Nephron (organoid): ENCODE measurements around the gene CHRNA3.

Source experiments
- H3K27ac Mint-ChIP-seq, 3 experiments: 2 replicates each; pipeline ENCODE4 v1.8.0; 2020; ENCODE audit warnings: mixed read lengths in 3 of 3, mild to moderate bottlenecking in 2 of 3, moderate library complexity in 1 of 3
- H3K27me3 Mint-ChIP-seq: 2 replicates; pipeline ENCODE4 v1.8.0; 2021; ENCODE audit warnings: low read depth, mild to moderate bottlenecking, moderate library complexity, mixed read lengths
- H3K36me3 Mint-ChIP-seq: 2 replicates; pipeline ENCODE4 v1.8.0; 2020; ENCODE audit warnings: low read depth, mixed read lengths
- H3K4me1 Mint-ChIP-seq: 2 replicates; pipeline ENCODE4 v1.8.0; 2020; ENCODE audit warnings: mixed read lengths
- H3K4me3 Mint-ChIP-seq, 3 experiments: 2 replicates each; pipeline ENCODE4 v1.8.0; 2020; ENCODE audit warnings: mild to moderate bottlenecking in 3 of 3, mixed read lengths in 3 of 3, moderate library complexity in 2 of 3
- H3K9me3 Mint-ChIP-seq: 2 replicates; pipeline ENCODE4 v1.8.0; 2020; ENCODE audit warnings: mixed read lengths
- CTCF ChIP-seq, 3 experiments: fragments of 200-600 bp; sonication (generic); IDR thresholded peaks; one replicate each; pipeline ENCODE4 v1.5.0; 2021; ENCODE audit warnings: antibody characterized with exemption in 3 of 3; ENCODE audit not compliant: unreplicated experiment in 3 of 3

CHRNA3 gene

DNA sequence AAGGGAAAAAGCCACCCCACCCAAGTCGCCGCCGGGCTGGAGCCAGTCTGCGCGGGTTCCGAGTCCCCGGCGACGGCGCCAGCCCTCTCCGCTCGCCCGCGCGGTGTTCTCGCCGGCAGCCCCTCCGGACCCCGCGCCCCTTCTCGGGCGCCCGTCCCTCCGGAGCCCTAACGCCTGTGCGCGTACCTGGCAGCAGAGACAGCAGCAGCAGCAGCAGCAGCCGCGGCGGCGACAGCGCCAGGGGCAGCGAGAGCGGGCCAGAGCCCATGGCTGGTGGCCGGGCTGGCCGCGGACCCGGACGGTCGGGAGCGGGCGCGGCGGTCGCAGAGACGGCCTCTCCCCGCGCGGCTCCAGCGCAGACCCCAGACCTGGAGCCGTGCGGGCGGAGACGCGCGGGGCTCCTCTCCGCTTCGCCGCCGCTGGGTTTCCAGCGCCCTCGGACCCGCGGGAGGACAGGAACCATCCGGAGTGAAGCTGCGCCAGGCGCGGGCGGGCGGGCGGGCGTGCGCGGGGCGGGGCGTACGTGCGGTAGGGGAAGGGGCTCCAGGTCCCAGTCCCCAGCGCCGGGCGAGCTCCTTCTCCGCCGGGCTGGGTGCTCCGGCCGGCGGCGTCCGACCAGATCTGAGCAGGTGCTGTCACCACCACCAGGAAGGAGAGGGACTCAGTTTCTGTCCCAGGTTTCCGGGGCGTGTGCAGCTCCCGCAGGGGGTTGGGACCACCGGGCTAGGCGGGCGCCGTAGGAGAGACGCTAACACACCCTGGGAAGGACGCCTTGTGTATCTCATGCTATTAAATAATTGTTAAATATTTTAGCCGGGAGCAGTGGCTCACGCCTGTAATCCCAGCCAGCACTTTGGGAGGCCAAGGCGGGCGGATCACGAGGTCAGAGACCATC is at the start of gene CHRNA3:
TSS of gene CHRNA3 (minus strand) at position 470 of the 895 bp plus-strand sequence. CDS start at position 268, 202 bp downstream.
- peaks cover 69% of the 10 kb centered on the region for H3K27me3 Mint-ChIP-seq
- peak within 1 kb of the TSS; percentile 76 to 81 (median 76) for H3K4me3 Mint-ChIP-seq
- H3K4me1 Mint-ChIP-seq = peaks cover 11% of the 10 kb centered on the region
- H3K36me3 Mint-ChIP-seq = no peaks in the 10 kb centered on the region
- TF ChIP-seq CTCF (IDR thresholded peaks at IDR 0.05; ENCODE audit: unreplicated experiment in 3 of 3) = no peak
- H3K27ac Mint-ChIP-seq = no peak within 1 kb of the TSS
- no peaks in the 10 kb centered on the region for H3K9me3 Mint-ChIP-seq

GRCh38 chr15:78668987-78669386 is 48.2 kb upstream of the CHRNA3 start:
- H3K36me3 Mint-ChIP-seq = no peaks in the 10 kb centered on the region
- H3K4me1 Mint-ChIP-seq = peaks cover 33% of the 10 kb centered on the region
- no peak for TF ChIP-seq CTCF (IDR thresholded peaks at IDR 0.05; ENCODE audit: unreplicated experiment in 3 of 3)
- peaks cover 18% of the 10 kb centered on the region for H3K27me3 Mint-ChIP-seq
- H3K27ac Mint-ChIP-seq = peak overlapping the region in 2 of 3 experiments; percentile 49 to 64
- no peak overlapping the region for H3K4me3 Mint-ChIP-seq
- H3K9me3 Mint-ChIP-seq = no peaks in the 10 kb centered on the region

DNA sequence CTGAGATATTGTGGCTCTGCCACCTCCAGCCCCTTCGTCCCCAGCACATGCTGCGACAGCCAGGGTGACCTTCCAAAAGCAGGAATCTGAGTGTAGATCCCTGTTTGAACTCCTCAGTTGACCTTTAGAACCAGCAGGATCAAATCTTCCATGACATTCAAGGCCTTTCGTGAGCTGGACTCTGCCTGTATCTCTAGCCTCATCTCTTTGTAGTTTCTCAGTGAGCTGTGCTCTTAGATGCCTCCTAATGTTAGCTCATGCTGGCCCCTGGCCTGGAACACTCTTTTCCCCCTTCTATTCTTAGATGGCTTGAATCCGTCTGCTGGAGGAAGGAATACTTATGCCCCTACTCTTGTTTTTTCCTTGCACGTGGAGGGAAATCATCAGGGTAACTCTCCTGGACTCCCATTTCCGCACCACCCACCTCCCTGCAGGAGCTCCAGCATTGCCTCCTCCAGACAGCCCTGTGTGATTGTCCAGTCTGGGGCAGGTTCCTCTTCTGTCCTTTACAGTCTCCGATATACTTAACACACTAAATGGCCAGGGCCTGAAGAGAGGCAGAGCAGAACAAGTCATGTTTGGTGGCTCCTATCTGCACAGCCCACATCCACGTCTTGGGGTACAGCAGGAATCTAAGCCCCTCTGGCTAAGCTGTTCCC is 46.9 kb upstream of the CHRNA3 start:
- peak overlapping the region in 2 of 3 experiments; percentile 9 to 32 for H3K27ac Mint-ChIP-seq
- peaks cover 29% of the 10 kb centered on the region for H3K4me1 Mint-ChIP-seq
- H3K9me3 Mint-ChIP-seq = no peaks in the 10 kb centered on the region
- no peak overlapping the region for H3K4me3 Mint-ChIP-seq
- no peaks in the 10 kb centered on the region for H3K36me3 Mint-ChIP-seq
- peaks cover 20% of the 10 kb centered on the region for H3K27me3 Mint-ChIP-seq
- no peak for TF ChIP-seq CTCF (IDR thresholded peaks at IDR 0.05; ENCODE audit: unreplicated experiment in 3 of 3)

GRCh38 chr15:78666010-78666409 is 45.2 kb upstream of the CHRNA3 start:
- no peaks in the 10 kb centered on the region for H3K9me3 Mint-ChIP-seq
- peaks cover 13% of the 10 kb centered on the region for H3K4me1 Mint-ChIP-seq
- H3K4me3 Mint-ChIP-seq = no peak overlapping the region
- no peaks in the 10 kb centered on the region for H3K36me3 Mint-ChIP-seq
- TF ChIP-seq CTCF (IDR thresholded peaks at IDR 0.05; ENCODE audit: unreplicated experiment in 3 of 3) = no peak
- no peak overlapping the region for H3K27ac Mint-ChIP-seq
- H3K27me3 Mint-ChIP-seq = peaks cover 17% of the 10 kb centered on the region

GRCh38 chr15:78663703-78664102 is 42.9 kb upstream of the CHRNA3 start:
- H3K36me3 Mint-ChIP-seq = no peaks in the 10 kb centered on the region
- H3K27ac Mint-ChIP-seq = peak overlapping the region in 1 of 3 experiments; percentile 69
- no peak for TF ChIP-seq CTCF (IDR thresholded peaks at IDR 0.05; ENCODE audit: unreplicated experiment in 3 of 3)
- H3K27me3 Mint-ChIP-seq = peaks cover 21% of the 10 kb centered on the region
- peaks cover 13% of the 10 kb centered on the region for H3K4me1 Mint-ChIP-seq
- no peaks in the 10 kb centered on the region for H3K9me3 Mint-ChIP-seq
- no peak overlapping the region for H3K4me3 Mint-ChIP-seq
